WI38 (cell line): ENCODE measurements around the gene SUSD1.

Experiments
- H3K4me3 ChIP-seq: 2 replicates; pipeline ENCODE4 v1.5.1; 2011; ENCODE audit warnings: low read depth, mild to moderate bottlenecking, control low read depth, low read length
- TF ChIP-seq, protein P1 (sequence below): IDR thresholded peaks from 2 replicates; pipeline ENCODE4 v1.5.1; 2012; ENCODE audit warnings: low read depth, mild to moderate bottlenecking, control low read depth, low read length

Gene SUSD1

DNA sequence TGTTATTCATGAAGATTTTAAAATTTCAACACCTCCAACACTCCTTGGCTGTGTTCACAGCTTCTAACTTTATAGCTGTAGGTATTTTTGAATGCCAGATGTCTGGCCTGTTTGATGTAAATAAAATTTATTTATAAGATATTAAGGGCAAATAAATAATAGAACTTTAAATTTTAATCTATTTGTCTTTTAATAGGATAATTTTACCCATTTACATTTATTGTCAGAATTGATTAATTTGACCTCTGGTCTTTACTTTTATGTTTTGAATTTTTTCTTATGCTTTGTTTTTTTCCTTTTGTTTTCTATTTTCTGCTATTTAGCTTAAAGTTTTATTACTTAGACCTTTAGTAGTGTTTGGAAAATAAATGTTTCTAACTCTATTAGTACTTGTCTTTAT lies 183.9 kb downstream of the SUSD1 start:
- TF ChIP-seq, protein P1, sequence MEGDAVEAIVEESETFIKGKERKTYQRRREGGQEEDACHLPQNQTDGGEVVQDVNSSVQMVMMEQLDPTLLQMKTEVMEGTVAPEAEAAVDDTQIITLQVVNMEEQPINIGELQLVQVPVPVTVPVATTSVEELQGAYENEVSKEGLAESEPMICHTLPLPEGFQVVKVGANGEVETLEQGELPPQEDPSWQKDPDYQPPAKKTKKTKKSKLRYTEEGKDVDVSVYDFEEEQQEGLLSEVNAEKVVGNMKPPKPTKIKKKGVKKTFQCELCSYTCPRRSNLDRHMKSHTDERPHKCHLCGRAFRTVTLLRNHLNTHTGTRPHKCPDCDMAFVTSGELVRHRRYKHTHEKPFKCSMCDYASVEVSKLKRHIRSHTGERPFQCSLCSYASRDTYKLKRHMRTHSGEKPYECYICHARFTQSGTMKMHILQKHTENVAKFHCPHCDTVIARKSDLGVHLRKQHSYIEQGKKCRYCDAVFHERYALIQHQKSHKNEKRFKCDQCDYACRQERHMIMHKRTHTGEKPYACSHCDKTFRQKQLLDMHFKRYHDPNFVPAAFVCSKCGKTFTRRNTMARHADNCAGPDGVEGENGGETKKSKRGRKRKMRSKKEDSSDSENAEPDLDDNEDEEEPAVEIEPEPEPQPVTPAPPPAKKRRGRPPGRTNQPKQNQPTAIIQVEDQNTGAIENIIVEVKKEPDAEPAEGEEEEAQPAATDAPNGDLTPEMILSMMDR: no peak
- no peak overlapping the region for H3K4me3 ChIP-seq
